COR-L47 (cell line): ENCODE measurements around the gene LCNL1.

Source experiments
- DNase-seq: peaks from one replicate; lab custom pipeline; 2025; lab: John Stamatoyannopoulos, UW

The LCNL1 gene

GRCh38 chr9:136975644-136976043, 7.1 kb upstream of the LCNL1 start:
- DNase-seq = no peak

GRCh38 chr9:136977223-136977622, 5.6 kb upstream of the LCNL1 start, which contains the start of gene PTGDS:
PTGDS (plus strand) TSS chr9:136977504; CDS start chr9:136977579, 75 bp downstream.
- DNase-seq = no peak

- DNase-seq = no peak
Measured at GRCh38 chr9:136977649-136978072, 5.1 kb upstream of the LCNL1 start.

GRCh38 chr9:136978073-136978864, 4.5 kb upstream of the LCNL1 start:
- DNase-seq = peak; percentile 11

- DNase-seq = no peak
Measured at GRCh38 chr9:136978865-136979544, 3.8 kb upstream of the LCNL1 start.

- DNase-seq = no peak
Measured at GRCh38 chr9:136979769-136980587, 2.8 kb upstream of the LCNL1 start.

GRCh38 chr9:136980669-136981478, 1.9 kb upstream of the LCNL1 start:
- no peak for DNase-seq

GRCh38 chr9:136981588-136982231, 1.1 kb upstream of the LCNL1 start:
- DNase-seq = no peak

- DNase-seq = no peak
Measured at GRCh38 chr9:136983167-136983566, 374 bp downstream of the LCNL1 start.

- DNase-seq = no peak
Measured at GRCh38 chr9:136983656-136984314, 992 bp downstream of the LCNL1 start.

- DNase-seq = no peak
Measured at GRCh38 chr9:136984464-136985026, 1.8 kb downstream of the LCNL1 start.

GRCh38 chr9:136985027-136985602, 2.3 kb downstream of the LCNL1 start:
- no peak for DNase-seq

GRCh38 chr9:136985853-136986252, 3.1 kb downstream of the LCNL1 start:
- no peak for DNase-seq

GRCh38 chr9:136988872-136989271, 6.1 kb downstream of the LCNL1 start:
- DNase-seq = no peak

- DNase-seq = peak; percentile 19
Measured at GRCh38 chr9:136990242-136990911, 7.6 kb downstream of the LCNL1 start.

GRCh38 chr9:136991993-136992818, 9.4 kb downstream of the LCNL1 start, which contains the start of gene PAXX:
PAXX (plus strand) TSS chr9:136992422; CDS start chr9:136992444, 22 bp downstream.
- DNase-seq = peak; percentile 85

- no peak for DNase-seq
Measured at GRCh38 chr9:136992819-136993369, 10.1 kb downstream of the LCNL1 start.
